Measurements from ENCODE around the gene TMEM88.
A peak's percentile ranks its signal among the peaks of the same experiment; 100 is the strongest.
"Not testable (repeated sequence)": the region's sequence is repeated elsewhere in the genome, so short reads cannot be mapped to it uniquely, and the experiment has no call there.

Gene TMEM88

DNA sequence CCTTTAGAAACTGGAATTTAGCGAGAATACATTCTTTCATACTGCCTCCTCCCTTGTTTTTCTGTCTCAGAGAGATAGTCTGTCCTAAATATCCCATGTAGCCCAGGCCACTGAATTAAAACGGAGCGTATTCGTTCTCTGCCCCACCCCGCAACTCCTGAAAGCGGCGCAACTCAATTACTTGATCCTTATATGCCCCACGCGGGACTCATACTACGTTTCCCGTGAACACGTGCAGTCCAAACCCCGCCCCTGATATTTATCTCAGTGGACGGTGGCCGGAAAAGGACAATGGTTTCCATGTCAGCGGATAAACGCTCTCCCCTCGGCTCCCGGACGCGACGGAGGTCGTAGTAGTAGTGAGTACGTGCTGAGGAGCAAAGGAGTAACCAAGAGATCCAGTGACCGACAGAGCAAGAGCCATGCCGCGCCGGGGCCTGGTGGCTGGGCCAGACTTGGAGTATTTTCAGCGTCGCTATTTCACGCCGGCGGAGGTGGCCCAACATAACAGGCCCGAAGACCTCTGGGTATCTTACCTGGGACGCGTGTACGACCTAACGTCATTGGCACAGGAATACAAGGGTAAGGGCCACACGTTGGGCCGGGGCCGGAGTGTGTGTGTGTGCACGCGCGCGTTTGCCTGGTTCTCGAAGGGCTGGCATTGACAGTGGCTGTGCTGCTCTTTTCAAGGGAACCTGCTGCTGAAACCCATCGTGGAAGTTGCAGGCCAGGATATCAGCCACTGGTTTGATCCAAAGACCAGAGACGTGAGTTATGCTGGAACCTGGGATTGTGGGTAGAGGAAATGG is 3.1 kb downstream of the TMEM88 start, which contains the start of gene CYB5D1:
Gene CYB5D1, plus strand, starts transcription at position 291 of the 809 bp plus-strand sequence. Its CDS starts 132 bp downstream, at position 423.
- DNase-seq = peak; percentile 91

DNA sequence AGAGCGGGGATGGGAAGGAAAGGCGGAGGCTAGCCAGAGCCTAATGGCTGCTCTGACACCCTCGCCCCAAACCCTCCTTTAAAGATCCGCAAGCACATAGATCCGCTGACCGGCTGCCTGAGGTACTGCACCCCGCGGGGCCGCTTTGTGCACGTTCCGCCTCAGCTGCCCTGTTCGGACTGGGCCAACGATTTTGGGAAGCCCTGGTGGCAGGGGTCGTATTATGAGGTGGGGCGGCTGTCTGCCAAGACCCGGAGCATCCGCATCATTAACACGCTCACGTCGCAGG is 3.6 kb downstream of the TMEM88 start:
- peak; percentile 52 for DNase-seq

DNA sequence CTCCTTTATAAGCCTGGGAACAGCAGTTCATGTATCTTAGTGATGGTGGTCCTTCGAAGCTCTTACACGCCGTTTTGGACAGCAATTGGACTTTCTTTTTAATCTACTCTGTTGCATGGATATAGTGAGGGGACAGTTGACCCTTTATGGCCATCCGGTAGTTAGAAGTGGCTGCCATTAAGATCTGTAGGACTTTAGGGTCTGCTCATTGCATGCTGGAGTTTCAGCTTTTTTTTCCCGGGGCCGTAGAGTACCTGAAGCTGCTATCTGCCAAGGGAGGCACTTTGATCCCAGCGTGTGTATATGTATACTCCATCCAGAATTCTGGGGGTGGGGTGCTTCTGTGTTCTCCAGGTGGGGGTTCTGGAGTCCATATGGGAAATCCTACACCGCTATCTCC is 4.2 kb downstream of the TMEM88 start:
- no peak for DNase-seq

DNA sequence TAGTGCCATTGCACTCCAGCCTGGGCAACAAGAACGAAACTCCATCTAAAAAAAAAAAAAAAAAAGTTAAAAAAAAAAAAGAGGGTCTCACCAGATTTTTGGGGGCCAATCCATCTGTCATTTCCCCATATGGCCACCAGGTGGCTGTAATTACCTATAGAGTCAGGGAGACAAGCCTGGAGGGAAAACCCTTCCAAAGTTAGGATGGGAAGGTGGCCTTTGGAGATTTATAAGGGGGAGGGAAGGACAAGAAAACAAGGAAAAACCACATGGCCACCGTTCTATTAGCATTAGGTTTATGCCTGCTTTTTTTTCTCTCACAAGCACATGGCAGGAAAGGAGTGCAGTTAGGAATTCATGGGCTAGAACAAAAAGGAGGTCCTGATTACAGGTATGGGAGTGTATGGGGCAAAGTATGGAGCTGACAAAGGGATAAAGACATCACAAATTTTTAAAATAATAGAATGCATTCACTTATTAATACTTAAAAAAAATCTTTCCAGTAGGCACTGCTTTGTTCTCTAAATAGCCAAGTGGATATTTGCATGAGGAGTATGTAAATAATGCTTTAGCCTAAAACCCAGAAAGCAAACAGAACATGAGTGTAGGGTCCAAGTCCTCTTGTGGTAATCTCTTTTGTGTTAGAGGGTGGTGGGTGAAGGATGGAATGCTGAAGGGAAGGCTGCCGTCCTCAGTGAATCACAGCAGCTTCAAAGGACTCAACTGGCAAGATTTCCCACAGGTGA is 8.0 kb downstream of the TMEM88 start:
- peak; percentile 38 for DNase-seq

DNA sequence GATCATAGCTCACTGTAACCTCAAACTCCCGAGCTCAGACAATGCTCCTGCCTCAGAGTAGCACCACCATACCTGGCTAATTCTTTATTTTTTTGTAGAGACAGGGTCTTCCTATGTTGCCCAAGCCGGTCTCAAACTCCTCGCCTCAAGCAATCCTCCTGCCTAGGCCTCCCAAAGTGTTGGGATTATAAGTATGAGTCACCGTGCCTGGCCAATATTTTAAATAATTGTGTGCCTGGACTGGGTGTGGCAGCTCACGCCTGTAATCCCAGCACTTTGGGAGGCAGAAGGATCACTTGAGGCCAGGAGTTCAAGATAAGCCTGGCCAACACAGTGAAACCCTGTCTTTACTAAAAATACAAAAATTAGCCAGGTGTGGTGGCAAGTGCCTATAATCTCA is 9.5 kb downstream of the TMEM88 start:
- DNase-seq = not testable (repeated sequence)

DNA sequence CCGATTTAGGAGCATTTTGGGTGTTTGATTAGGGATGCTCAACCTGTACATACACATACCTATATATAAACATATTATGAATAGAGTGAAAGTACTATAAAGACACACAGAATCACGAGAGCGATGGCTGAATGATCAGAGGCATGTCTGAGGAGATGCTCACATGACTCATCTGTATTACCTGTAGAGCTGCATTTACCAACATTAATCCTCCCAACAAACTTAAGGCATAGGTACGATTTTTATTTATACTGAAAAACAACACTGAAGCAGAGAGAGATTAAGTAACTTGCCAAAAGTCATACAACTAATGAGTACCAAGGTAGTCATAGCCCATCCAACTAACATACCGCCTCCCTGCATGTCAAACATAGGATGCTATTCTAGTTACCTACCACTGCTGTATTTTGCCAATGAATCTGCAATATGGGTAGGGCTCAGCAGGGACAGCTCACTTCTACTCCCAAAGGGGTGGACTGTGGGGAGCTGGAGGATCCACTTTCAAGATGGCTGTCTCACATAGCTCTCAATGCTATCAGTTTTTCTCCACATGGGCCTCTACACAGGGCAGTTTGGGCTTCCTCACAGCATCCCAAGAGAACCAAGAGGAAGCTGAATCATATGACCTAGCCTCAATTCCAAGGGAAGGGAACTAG is 10.3 kb downstream of the TMEM88 start:
- DNase-seq = no peak

DNA sequence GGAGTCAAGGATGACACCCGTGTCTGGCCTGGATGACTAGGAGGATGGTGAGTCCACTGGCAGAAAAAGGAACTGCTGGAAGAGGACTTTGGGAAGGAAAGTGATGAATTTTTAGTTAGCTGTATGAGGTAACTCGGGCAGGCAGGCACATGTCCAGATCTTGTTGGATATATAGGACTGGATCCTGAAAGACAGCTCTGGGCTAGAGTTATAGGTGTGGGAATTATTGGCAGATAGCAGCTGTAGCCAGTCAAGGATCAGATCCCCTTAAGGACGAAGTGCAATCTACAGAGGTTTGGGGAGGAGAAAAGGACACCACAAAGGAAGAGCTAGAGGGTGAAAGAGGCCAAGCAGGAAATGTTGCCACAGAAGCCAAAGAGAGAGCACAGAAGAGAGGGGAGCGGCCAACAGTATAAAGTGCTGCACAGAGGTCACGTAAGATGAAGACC is 13.0 kb downstream of the TMEM88 start:
- DNase-seq = no peak

DNA sequence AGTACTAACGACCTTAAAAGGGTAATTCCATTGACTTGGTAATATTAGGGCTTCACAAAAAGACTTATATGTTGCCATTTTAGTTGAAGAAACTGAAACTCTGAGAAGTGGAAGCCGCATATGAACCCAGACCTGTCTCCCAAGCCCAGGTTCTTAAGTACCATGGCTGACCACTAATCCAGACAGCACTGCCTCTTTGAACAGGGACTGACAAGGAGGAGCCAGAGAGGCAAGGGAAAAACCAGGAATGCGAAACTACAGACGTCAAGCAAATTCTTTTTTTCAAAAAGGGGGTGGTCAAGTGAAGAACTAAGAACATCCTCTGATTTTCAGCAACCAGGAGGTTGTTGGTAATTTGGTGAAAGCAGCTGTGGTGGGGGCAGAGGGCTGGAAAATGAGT is 18.2 kb downstream of the TMEM88 start:
- no peak for DNase-seq

DNA sequence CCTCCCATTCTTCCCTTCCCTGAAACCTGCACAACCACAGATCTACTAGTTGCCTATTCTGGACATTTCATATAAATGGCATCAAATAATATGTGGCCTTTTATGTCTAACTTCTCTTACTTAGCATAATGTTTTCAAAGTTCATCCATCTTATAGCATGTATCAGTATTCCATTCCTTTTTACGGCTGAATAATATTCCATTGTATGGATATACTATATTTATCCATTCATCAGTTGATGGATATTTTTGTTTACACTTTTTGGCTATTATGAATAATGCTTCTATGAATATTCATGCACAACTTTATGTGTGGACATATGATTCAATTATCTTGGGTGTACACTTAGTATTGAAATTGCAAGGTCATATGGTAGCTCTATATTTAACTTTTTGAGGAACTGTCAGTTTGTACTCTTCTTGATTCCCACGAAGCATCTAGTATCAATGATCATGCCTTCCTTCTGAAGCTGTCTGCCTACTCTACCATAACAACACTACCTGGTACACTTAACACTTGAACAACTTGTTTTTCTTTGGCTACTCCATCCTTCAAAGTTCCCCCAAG is 21.0 kb downstream of the TMEM88 start:
- DNase-seq = no peak

DNA sequence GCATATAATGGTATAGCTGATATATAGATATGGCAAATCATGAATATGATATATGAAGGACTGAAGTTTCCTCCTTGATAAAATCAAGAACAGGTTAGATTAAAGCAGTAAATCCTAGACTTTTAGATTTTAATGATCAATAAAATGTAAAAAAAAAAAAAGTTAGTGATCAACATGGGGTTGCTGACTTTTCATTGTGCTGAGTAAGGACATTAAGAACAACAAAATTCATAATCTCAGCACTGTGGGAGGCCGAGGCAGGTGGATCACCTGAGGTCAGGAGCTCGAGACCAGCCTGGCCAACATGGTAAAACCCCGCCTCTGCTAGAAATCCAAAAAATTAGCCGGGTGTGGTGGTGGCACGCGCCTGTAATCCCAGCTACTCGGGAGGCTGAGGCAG is 23.4 kb downstream of the TMEM88 start:
- DNase-seq = no peak

DNA sequence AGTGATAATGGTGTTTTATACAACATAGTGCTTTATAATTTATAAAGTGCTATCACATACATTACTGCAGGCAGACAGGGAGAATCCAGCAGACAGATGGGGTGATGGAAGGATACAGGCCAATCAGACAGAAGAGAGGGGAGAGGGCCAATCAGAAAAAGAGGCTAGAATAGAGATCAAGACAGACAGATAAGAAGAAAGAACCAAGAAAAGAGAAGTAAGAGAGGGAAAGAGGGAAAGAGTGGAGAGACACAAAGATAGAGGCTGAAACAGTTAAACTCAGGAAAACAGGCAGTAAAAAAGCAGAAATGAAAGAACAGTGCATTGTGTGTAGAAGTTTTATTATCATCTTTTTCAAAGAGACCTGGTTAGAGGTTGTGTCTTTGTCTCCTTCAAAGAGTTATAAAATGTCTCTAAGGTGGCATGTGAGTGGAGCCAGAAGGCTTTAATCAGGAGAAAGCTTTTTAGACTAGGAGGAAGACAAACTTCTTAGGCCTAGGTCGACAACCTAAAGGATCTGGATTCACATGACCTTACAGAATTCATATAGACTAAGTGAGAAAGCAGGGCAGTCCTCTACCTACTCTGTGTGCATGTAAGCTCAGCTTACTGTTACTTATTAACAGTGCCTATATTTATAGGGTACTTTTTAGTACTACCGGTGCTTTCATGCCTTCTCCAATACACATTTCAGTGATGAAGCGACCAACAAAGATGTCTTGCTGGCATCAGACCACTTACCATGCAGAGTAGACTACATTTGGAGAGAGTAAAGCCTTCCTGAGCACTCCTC is 25.4 kb downstream of the TMEM88 start:
- no peak for DNase-seq

DNA sequence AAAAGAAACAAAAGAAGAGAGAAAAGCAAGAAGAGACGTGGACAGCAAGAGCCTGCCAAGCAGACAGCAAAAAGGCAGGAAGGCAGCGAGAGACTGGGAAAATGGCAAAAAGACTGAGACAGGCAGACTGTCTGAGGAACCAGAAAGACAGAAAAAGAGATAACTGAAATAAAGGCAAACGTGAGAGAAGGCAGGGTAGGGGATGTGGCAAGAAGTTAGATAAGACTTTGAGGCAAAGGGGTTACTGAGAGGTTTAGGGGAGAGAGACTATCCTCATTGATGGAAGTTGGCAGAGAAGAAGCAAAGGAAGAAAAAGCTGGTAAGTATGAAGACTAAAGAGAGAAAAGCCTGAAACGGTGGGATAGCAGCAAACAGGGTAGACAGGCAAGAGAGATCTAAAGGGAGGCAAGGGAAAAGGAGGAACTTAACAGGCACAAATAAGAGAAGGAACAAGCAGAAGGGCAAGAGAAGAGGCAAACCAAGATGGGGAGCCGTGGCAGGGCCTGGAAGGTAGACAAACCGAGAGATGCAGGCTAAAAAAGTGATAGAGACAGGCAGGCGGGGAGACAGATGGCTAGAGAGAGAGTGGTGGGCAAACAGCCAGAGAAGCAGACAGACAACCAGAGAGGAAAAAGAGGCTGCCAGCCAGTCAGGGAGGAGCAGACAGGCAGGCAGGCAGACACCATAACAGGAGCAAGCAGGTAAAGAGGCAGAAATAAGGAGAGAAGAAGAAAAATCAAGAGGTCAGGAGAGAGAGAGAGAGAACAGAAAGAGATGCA is 26.6 kb downstream of the TMEM88 start:
- DNase-seq = no peak

DNA sequence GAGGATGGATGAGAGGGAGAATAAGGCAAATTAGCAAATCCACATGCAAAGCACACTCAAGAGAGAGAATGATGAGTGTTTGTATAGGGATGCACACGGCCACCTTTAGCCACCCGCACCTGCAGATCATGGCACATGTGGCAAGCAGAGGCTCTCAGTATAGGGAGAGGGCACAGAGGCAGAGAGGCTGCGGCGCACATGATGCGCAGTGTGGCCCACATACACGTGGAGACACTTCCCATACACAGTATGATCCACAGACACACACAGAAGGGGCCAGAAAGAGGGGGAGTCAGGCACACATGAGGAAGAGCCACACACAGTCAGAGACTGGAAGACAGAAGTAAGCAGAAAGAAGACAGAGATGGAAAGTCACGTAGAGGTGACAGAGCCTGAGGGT is 27.2 kb downstream of the TMEM88 start:
- no peak for DNase-seq

DNA sequence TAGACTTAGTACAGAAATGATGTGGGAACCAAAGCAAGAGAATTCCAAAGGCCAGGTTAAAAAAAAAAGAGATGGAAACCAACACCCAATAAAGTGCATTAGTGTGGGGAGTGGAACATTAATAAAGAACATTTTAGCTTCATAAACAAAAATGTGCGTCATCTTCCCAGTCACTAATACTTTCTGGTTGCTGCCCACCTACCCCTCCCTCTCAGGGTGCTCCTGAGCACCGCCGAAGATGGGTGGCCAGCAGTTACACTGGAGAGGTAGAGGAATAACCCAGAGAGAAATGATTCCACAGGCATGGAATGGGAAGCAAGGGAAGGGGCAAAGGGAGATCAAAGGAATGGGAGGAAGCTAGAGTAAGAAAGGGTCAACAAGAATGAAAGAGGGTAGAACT is 27.8 kb downstream of the TMEM88 start:
- DNase-seq = no peak

DNA sequence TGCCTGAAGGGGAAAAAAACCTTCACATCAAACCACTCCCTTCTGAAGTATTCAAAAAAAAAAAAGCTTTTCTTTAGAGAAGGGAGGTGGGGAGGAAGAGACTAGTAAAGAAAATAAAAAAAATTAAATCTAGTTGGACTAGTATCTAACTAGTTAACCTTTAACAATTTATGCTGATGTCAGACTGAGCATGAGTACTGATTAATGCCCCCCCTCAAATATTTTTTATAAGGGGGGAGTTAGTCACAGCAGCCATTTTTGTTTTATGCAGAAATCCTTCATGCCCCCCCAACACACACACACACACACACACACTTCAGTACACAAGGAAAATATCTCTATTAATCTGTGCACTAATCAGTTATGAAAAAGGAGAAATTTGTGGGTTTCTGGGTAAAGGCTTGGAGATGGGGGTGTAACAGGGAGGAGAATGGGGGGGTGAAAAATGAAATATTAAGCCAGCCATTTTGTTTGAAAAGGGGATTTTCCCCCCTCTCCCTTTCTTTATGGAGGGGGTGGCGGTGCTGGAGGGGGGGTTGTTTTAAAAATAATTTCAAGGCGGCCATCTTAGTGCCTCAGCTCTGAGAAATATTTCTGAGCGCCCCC is 29.0 kb downstream of the TMEM88 start:
- peak; percentile 46 for DNase-seq

DNA sequence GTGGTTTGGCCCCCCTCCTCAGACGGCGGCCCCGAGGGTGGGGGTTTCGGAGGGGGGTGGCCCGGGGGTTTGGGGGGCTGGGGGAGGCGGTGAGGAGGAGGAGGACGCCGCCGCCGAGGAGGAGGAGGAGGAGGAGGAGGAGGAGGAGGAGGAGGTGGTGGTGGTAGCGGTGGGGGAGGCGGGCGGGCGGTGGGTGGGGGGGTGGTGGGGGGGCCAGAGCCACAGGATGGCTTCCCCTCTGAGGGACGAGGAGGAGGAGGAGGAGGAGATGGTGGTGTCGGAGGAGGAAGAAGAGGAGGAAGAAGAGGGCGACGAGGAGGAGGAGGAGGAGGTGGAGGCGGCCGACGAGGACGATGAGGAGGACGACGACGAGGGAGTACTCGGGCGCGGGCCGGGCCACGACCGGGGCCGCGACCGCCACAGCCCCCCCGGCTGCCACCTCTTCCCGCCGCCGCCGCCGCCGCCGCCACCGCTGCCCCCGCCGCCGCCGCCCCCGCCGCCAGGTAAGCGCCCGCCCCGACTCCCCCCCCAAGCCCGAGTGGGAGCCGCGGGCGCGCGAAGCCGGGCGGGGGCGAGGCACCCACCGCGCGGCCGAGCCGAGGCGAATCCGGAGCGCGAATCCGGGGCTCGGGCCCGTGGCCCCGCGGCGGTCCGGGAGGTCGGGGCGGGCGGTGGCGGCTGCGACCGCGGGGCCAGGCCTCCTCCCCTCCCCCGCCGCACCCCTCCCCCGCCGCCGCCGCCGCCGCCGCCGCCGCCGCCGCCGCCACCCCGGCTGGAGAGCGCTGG is 29.9 kb downstream of the TMEM88 start:
- peak; percentile 51 for DNase-seq

DNA sequence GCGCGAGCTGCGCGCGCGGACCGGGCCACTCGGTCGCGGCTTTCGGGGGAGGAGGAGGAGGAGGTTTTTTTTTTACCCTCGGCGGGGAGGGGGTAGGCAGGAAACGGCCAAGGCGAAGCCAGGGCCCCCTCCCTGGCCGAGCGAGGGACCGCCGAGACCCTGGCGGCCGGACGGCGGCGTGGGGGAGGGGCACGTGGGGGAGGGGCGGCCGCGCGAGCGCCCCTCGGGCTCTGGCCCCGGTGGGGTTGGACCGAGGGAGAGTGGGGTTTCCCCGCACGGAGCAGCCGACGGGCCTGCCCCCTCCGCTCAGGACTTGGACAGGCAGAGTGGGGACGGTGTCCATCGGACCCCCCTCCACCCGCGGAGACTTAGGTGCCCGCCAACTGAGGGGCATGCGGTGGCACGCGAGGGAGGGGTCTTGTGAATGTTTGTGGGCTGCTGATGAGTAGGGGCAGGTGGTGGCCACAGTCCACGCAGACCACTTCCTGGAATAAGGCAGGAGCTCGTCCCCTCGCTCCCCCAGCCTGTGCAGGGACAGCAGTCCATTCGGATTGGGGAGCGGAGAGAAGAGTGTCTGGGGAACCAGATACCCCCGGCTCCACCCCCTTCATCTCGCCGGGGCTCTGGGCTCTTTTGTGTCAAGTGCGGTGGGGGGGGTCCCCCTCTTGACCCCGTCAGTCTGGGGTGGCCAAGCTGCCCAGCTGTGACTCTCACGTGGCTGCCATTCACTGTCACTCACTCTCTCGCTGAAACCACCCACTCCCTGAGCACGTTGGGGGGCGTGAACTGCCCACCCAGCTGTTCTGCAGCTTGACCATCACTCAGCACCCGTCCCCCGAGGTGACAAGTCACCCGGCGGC is 30.7 kb downstream of the TMEM88 start:
- peak; percentile 60 for DNase-seq

DNA sequence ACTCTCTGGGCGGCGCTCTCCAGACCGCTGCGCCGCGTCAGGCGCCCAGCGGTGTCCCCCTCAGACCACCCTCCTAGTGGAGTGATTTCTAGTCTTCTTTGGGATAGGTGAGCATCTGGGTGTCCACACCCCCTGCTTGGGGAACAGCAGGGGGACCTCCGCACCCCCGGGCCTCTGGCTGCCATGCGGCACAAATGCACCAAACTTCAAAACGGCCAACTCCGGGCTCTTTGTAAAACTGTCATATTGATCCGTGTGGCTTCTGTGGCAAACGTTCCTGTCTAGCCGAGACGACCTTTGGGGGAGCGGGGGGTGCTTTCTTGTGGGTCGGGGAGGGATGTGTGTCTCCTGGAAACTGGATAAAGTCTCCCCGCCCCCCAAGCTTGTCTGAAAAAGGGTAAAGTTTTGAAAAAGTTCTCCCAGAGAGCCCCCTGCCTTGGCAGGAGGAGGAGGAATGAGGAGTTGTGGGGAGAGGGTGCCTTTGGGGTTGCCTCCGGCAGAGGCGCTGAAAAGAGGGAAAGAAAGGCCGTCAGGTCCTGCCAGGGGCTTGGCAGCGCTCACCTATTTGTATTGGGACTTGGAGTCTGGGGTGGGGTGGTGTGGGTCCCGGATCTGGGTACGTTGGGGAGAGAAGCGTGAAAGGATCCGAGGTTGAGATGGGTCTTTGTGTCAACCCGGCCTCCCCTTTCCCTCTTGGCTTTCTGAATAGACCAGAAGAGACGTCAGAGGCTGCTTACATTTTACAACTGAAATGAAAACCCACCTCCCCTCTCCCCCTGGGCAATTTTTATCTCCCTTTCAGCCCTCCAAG is 31.6 kb downstream of the TMEM88 start:
- peak; percentile 69 for DNase-seq

DNA sequence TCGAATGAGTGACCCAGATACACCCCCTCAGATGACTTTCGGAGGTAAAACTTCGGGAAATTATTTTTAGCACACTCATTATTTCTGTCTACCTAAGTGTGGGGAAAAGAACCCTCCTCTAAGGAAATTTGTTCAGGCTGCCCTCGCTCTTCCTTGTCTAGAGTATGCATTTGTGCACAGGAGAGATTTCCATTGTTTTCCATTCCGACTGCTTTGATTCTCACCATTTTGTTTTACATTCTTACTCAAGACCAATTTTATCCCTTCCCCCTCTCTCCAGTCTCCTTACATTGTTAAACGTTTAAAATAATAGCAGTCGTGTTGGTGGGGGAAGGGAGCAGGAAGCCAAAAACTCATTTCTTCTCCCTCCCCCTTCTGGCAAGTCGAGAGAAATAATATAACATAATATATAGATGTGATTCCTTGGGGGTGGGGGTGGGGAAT is 32.2 kb downstream of the TMEM88 start:
- no peak for DNase-seq
